GM21737 (cell line): ENCODE results near the gene CCS.
"Not testable (repeated sequence)": the region's sequence is repeated elsewhere in the genome, so short reads cannot be mapped to it uniquely, and the experiment has no call there.

Source experiments
- ATAC-seq: cut with Tn5 transposase; IDR thresholded peaks from one replicate; pipeline ENCODE4 v1.9.1; 2021; ENCODE audit warnings: mild to moderate bottlenecking, moderate library complexity; ENCODE audit not compliant: unreplicated experiment

CCS gene

GRCh38 chr11:66589996-66590675 is 2.8 kb upstream of the CCS start:
- ATAC-seq: no peak

DNA sequence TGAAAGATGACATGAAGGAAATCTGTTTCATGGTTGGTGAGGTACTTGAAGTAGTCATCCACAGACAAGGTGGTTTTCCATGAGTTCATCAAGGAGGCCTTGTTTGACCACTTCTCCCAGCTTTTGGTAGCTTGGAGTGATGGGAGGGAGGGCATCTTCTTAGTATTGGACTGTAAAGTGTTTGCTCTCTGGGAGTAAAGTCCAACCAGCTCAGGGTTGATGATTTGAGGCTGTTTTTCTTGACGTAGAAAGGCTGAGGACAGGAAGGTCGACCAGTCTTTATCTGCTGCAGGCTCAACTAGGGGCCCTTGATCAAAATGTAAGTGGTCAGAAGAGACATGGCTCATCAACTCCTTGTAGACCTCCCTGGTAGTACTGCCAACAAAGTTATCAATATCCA is 1.8 kb upstream of the CCS start:
- ATAC-seq: no peak

DNA sequence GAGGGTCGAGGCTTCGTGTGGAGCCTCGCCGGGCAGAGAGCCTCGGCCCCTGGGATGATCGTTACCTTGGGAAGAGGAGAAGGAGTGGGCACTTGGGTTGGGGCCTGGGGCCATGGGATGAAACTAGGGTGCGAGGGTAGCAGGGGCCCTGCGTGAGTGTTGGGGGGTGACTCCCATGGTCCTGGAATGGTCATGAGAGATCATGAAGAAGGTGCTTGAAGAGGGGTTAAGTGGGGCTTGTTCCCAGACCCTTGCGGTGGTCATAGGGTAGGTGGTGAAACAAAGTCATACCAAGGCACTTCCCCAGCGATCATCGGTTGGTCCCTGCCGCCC is 284 bp downstream of the CCS start:
- ATAC-seq: no peak

DNA sequence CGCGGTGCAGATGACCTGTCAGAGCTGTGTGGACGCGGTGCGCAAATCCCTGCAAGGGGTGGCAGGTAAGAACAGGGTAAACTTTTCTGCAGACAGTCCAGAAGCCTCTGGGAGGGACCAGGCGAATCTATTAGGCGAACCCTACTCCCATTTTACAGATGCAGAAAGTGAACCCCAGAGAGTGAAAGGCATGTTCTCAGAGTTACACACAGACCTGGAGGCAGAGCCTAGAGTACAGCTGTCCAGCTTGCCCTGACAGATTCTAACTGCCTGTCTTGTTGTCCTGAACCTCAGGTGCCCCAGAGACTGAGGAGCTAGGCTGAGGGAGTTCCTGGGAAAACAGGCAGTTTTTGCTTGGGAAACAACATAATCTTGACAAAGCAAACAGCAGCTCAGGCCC is 665 bp downstream of the CCS start:
- ATAC-seq: no peak

DNA sequence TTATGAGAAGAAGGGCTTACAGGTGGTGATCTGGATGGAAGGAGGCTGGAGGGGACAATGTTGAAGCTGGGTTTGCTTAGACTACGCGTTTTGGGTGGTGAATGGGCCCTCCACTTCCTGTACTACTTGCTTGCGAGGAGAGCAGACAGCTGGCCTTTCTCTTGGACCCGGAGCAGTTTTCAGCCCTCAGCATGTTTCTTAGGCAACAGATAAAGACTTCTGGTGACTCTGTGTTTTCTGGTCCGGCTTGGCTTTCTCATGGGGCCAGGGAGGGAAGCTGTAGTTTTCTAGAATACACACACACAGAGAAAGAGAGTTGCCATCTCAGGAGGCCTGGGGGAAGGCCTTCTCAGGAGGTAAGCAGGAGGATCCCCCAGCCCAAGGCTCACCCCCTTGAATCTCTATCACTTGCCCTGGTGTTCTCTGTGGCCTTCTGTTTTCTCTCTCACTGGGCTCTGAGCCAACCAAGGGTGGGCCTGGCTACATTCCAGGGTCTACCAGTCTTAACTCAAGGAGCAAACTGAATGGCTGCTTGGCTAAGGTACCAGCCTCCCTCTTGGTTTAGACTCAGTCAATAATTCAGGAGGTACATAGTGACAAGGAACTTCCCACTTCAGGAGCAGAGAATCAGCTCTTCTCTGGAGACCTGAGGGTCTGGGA is 2.4 kb downstream of the CCS start:
- ATAC-seq: no peak

DNA sequence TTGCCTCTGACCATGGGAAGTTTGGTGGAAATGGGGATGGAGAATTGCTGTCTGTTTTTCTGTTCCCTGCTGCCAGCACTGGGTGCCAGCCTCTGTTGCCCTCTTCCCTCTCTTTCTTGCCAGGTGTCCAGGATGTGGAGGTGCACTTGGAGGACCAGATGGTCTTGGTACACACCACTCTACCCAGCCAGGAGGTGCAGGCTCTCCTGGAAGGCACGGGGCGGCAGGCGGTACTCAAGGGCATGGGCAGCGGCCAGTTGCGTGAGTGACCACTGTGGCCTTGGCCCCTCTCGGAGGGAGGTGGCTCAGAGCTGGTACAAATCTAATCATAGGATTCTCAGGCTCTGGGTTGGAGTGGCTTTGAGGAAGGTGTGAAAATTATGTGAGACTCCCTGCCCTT is 6.0 kb downstream of the CCS start:
- ATAC-seq: no peak

DNA sequence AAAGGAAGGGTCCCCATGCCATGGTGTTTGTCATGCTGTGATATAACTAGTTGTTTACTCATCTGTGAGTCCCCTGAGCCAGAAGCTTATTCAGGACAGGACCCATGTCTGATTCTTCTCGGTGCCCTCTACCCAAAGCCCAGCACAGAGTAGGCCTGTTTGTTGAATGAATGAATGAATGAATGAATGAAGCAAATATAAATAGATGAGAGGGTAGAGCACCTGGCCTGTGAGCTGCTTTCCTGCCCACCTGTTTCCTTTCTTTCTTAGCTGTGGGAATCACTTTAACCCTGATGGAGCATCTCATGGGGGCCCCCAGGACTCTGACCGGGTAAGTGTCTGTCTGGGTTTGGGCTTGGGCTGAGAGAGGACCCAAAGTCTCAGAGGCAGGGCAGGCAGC is 7.2 kb downstream of the CCS start:
- no peak for ATAC-seq

GRCh38 chr11:66600631-66601233 is 7.7 kb downstream of the CCS start:
- ATAC-seq: no peak

GRCh38 chr11:66603072-66603471 is 10.1 kb downstream of the CCS start:
- ATAC-seq: no peak

GRCh38 chr11:66604155-66604554 is 11.2 kb downstream of the CCS start:
- ATAC-seq: no peak

- ATAC-seq: not testable (repeated sequence)
Observed at GRCh38 chr11:66606608-66607007, 13.6 kb downstream of the CCS start.

DNA sequence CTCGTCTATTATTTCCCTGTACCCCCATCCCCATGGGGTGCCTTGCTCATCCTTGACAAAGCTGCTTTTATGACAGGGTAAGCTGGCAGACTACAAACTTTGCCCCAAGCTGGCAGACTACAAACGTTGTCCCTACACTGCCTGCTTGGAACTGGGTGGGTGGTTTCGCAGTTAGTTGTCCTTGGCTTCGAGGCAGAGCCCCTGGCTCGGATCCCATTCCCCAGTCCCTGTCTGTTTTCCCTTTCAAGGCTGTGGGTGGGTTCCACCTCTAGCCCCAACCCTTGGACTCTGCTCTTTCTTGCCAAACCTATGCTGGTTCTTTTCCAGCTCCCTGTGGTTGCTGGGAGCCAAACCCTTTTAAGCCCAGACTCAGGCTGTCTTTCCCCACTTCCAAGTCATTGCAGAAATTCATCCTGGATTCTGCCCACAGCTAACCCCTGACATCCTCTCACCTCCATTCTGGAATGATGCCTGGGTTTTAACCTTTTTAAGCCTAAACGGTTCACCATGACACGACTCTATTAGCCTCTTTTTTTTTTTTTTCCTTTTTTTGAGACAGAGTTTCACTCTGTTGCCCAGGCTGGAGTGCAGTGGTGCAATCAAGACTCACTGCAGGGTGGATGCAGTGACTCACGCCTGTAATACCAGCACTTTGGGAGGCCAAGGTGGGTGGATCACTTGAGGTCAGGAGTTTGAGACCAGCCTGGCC is 14.3 kb downstream of the CCS start:
- no peak for ATAC-seq

DNA sequence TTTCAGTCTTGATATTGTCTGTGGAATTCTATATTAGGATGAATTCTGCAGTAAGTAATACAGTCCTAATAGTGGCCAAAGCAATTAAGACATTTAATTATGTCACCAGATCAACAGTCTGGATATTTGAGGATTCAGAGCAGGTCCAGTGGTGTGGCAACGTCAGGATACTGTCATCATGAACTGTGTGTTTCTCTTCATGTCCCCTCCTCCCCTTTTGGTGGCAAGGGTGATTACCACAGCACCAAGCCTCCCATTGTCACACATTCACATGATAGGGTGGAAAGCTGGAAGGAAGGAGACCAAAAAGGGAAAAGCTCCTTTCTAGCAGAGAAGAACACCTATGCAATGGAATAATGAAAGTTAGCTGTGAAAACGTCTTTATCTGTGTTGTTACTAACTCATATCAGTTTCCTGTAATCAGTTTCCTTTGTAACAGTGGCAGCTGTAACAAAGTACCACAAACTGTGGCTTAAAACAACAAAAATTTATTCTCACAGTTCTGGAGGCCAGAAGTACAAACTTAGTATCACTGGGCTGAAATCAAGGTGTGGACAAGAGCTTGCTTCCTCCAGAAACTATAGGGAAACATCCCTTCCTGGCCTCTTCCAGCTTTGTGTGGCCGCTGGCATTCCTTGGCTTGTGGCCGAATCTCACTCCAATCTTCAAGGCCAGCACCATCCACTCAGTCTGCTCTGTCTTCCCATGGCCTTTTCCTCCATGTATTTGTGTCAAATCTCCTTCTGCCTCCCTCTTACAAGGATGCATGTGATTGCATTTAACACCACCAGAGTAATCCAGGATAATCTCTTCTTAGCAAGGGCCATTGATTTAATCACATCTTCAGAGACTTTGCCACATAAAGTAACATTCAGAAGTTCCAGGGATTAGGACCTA is 17.0 kb downstream of the CCS start:
- ATAC-seq: no peak

- ATAC-seq: no peak
Observed at GRCh38 chr11:66612458-66612857, 19.5 kb downstream of the CCS start.

- no peak for ATAC-seq
Observed at GRCh38 chr11:66614073-66614472, 21.1 kb downstream of the CCS start.

- ATAC-seq: peak; percentile 80
Observed at GRCh38 chr11:66616379-66617154, 23.6 kb downstream of the CCS start, which contains the start of gene RBM14. Gene RBM14, plus strand, starts transcription at chr11:66616630. Its CDS starts 91 bp downstream, at chr11:66616721.

DNA sequence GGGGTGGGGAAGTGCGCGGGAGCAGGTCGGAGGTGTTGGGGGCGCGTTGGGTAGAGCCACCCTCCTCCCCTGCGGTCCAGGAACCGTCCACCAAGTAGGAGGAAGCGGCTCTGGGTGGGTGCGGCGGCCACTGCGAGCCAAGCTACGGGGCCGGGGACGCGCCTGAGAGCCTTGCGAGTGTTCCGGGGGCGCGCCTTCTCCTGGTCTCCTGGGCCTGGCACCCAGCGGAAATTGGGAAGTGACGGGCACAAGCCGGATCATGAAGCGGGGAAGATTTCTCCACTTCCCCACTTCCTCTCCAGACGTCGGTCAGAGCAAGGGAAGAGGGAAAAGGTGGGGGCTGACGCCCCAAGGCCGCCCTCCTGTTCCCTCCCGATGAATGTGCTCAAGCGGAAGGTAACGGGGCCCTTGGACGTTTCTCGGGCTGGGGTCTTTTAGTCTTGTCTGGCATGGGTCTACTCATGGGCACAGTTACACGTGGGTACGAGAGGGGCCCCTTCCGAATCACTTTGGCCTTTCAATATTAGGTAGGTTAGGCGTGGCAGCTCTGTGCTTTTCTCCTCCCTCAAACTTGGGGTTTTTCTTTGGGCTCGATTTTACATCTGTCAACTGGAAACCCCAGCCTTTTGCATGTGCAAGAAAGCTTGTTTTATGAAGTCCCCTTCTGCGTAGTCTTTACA is 24.3 kb downstream of the CCS start:
- no peak for ATAC-seq

GRCh38 chr11:66619080-66619554 is 26.1 kb downstream of the CCS start:
- ATAC-seq: no peak

- no peak for ATAC-seq
Observed at GRCh38 chr11:66624450-66624849, 31.5 kb downstream of the CCS start.
